Neural cell (in vitro differentiated cells): ENCODE measurements around the gene MYBPC2.

Experiments used
- EP300 ChIP-seq: fragments of 450-650 bp; conservative IDR thresholded peaks from 2 replicates; pipeline ENCODE4 v1.6.1; 2014; ENCODE audit warnings: antibody characterized with exemption, mild to moderate bottlenecking, moderate library complexity; ENCODE audit not compliant: poor library complexity, severe bottlenecking
- EZH2 ChIP-seq: fragments of 200-600, 300-800 bp; shearing (Covaris generic), sonication (generic); IDR thresholded peaks from 2 replicates; pipeline ENCODE4 v1.6.1; 2014; ENCODE audit warnings: antibody characterized with exemption, low read length, borderline replicate concordance, mild to moderate bottlenecking; ENCODE audit not compliant: insufficient read depth, poor library complexity, severe bottlenecking
- MXI1 ChIP-seq: fragments of 450-650 bp; conservative IDR thresholded peaks from 2 replicates; pipeline ENCODE4 v1.6.1; 2014; ENCODE audit warnings: antibody characterized with exemption, mild to moderate bottlenecking; ENCODE audit not compliant: poor library complexity, severe bottlenecking
- POLR2AphosphoS5 ChIP-seq: IDR thresholded peaks from 2 replicates; pipeline ENCODE4 v1.6.1; 2012
- TAF1 ChIP-seq: IDR thresholded peaks from 2 replicates; pipeline ENCODE4 v1.6.1; 2012; ENCODE audit warnings: low read depth
- TF ChIP-seq, protein P1 (sequence below): fragments of 450-650 bp; IDR thresholded peaks from 2 replicates; pipeline ENCODE4 v1.5.1; 2014; ENCODE audit warnings: antibody characterized with exemption, mild to moderate bottlenecking, moderate library complexity; ENCODE audit not compliant: poor library complexity, severe bottlenecking
- TF ChIP-seq, protein P2 (sequence below): IDR thresholded peaks from 2 replicates; pipeline ENCODE4 v1.6.1; 2012; ENCODE audit warnings: borderline replicate concordance

- TF ChIP-seq, protein P1, sequence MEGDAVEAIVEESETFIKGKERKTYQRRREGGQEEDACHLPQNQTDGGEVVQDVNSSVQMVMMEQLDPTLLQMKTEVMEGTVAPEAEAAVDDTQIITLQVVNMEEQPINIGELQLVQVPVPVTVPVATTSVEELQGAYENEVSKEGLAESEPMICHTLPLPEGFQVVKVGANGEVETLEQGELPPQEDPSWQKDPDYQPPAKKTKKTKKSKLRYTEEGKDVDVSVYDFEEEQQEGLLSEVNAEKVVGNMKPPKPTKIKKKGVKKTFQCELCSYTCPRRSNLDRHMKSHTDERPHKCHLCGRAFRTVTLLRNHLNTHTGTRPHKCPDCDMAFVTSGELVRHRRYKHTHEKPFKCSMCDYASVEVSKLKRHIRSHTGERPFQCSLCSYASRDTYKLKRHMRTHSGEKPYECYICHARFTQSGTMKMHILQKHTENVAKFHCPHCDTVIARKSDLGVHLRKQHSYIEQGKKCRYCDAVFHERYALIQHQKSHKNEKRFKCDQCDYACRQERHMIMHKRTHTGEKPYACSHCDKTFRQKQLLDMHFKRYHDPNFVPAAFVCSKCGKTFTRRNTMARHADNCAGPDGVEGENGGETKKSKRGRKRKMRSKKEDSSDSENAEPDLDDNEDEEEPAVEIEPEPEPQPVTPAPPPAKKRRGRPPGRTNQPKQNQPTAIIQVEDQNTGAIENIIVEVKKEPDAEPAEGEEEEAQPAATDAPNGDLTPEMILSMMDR = no peak
- TF ChIP-seq MXI1 (no peak), POLR2AphosphoS5 (no peak), TAF1 (no peak), EP300 (no peak), EZH2 (no peak)
- TF ChIP-seq, protein P2, sequence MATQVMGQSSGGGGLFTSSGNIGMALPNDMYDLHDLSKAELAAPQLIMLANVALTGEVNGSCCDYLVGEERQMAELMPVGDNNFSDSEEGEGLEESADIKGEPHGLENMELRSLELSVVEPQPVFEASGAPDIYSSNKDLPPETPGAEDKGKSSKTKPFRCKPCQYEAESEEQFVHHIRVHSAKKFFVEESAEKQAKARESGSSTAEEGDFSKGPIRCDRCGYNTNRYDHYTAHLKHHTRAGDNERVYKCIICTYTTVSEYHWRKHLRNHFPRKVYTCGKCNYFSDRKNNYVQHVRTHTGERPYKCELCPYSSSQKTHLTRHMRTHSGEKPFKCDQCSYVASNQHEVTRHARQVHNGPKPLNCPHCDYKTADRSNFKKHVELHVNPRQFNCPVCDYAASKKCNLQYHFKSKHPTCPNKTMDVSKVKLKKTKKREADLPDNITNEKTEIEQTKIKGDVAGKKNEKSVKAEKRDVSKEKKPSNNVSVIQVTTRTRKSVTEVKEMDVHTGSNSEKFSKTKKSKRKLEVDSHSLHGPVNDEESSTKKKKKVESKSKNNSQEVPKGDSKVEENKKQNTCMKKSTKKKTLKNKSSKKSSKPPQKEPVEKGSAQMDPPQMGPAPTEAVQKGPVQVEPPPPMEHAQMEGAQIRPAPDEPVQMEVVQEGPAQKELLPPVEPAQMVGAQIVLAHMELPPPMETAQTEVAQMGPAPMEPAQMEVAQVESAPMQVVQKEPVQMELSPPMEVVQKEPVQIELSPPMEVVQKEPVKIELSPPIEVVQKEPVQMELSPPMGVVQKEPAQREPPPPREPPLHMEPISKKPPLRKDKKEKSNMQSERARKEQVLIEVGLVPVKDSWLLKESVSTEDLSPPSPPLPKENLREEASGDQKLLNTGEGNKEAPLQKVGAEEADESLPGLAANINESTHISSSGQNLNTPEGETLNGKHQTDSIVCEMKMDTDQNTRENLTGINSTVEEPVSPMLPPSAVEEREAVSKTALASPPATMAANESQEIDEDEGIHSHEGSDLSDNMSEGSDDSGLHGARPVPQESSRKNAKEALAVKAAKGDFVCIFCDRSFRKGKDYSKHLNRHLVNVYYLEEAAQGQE = no peak
Observed at GRCh38 chr19:50458396-50459066, 25.8 kb downstream of the MYBPC2 start.
